ENCODE data around the gene SRRM1.

Gene SRRM1, protein sequence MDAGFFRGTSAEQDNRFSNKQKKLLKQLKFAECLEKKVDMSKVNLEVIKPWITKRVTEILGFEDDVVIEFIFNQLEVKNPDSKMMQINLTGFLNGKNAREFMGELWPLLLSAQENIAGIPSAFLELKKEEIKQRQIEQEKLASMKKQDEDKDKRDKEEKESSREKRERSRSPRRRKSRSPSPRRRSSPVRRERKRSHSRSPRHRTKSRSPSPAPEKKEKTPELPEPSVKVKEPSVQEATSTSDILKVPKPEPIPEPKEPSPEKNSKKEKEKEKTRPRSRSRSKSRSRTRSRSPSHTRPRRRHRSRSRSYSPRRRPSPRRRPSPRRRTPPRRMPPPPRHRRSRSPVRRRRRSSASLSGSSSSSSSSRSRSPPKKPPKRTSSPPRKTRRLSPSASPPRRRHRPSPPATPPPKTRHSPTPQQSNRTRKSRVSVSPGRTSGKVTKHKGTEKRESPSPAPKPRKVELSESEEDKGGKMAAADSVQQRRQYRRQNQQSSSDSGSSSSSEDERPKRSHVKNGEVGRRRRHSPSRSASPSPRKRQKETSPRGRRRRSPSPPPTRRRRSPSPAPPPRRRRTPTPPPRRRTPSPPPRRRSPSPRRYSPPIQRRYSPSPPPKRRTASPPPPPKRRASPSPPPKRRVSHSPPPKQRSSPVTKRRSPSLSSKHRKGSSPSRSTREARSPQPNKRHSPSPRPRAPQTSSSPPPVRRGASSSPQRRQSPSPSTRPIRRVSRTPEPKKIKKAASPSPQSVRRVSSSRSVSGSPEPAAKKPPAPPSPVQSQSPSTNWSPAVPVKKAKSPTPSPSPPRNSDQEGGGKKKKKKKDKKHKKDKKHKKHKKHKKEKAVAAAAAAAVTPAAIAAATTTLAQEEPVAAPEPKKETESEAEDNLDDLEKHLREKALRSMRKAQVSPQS

GRCh38 chr1:24642481-24643362, at the start of gene SRRM1:
TSS of gene SRRM1 (plus strand) at chr1:24643302. CDS start at chr1:24643327, 25 bp downstream.
- DNase-seq (ENCODE audit: low spot score): peak; percentile 98

DNA sequence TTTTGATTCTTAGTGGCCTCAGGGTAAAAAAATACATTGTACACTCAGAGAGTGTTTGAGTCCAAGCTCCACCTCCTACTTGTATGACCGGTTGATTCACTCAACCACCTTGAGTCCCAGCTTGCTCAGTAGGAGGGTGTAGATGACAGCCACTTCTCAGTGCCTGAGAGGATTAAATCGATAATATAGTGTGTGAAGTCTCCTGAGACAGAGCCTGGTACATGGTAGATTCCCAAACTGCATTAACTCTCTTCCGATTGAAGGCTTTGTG, 48.8 kb upstream of the SRRM1 start:
- DNase-seq (ENCODE audit: low spot score): no peak

DNA sequence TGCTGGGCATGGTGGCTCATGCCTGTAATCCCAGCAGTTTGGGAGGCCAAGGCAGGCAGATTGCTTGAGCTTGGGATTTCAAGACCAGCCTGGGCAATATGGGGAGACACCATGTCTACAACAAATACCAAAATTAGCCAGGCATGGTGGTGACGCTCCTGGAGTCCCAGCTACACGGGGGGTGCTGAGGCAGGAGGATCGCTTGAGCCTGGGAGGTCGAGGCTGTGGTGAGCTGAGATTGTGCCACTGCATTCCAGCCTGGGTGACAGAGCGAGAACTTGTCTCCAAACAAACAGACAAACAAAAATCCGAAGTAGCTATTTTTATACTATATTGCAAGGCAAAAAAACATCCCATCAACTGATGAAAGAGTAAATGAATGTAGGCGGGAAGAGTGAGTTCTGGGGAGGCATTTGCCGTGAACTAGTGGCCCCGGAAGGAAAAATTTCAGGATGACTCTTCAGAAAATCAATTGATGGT, 46.7 kb upstream of the SRRM1 start:
- no peak for DNase-seq (ENCODE audit: low spot score)

- no peak for DNase-seq (ENCODE audit: low spot score)
These were observed 43.8 kb upstream of the SRRM1 start for GRCh38 chr1:24599265-24599664.

- no peak for DNase-seq (ENCODE audit: low spot score)
These were observed 42.6 kb upstream of the SRRM1 start for GRCh38 chr1:24600551-24600950.

- no peak for DNase-seq (ENCODE audit: low spot score)
These were observed 37.4 kb upstream of the SRRM1 start for GRCh38 chr1:24605534-24606295.

GRCh38 chr1:24606296-24606605, 36.9 kb upstream of the SRRM1 start:
- DNase-seq (ENCODE audit: low spot score): no peak

GRCh38 chr1:24606621-24607020, 36.5 kb upstream of the SRRM1 start:
- DNase-seq (ENCODE audit: low spot score): no peak

- no peak for DNase-seq (ENCODE audit: low spot score)
These were observed 33.1 kb upstream of the SRRM1 start for GRCh38 chr1:24609949-24610517.

- DNase-seq (ENCODE audit: low spot score): no peak
These were observed 23.7 kb upstream of the SRRM1 start for GRCh38 chr1:24619376-24619775.

DNA sequence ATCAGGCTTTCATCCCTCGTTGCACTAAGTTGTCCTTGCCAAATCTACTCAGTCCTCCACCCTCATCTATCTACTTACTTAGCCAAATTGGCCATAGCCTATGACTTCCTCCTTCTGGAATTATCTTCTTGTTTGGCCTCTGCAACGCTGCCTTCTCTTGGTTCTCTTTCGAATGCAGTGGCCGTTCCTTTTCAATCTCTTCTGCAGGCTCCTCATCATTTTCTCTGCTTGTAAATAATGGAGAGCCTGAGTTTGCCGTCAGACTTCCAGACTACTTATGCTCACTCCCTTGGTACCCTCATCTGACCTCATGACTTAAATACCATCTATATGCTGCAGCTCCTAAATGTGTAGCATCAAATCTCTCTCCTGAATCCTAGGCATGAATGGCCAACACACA, 22.4 kb upstream of the SRRM1 start:
- no peak for DNase-seq (ENCODE audit: low spot score)

GRCh38 chr1:24621121-24621520, 22.0 kb upstream of the SRRM1 start:
- DNase-seq (ENCODE audit: low spot score): no peak

- DNase-seq (ENCODE audit: low spot score): no peak
These were observed 20.9 kb upstream of the SRRM1 start for GRCh38 chr1:24622218-24622617.

DNA sequence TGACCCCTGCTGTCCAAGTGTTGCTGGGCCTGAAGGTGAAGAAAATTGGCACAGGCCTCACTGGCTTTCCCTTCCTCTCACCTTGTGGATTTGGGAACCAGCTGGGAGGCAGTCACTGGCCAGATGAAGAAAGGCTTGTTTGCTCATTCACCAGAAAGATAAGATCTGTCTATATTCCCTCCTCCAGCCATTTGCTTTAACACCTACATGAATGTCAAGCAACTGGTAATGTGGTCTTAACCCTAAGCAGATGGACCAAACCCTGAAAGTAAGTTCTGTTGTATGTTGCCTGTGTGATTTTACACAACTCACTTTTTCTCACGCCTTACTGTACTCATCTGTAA, 10.3 kb upstream of the SRRM1 start:
- DNase-seq (ENCODE audit: low spot score): no peak

DNA sequence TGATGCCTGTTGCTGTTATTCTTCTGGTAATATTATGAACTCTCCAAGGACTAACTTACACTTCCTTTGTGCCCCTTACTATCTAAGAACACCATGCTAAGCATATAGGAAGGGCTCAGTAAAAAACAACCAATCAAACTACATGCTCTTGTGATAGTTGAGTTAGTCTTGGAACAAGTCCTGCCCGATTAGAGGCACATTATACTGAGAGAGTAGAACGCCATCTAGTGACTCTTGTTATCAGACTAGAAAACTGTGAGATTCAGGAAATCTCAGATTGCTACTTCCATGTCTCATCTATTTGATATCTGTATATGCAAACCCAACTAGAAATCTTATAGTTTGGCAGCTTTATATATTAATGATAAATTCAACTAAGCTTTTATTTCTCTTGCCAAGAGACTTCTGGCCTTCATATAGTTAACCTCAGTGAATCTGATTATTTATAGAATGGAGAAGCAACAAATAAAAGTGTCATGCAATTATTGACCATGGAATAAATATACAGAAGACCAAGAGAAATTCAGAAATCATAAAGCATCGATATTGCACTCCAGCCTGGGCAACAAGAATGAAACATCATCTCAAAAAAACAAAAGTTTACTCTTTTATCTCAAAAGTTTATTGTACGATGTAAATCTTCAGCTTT, 7.8 kb upstream of the SRRM1 start:
- DNase-seq (ENCODE audit: low spot score): peak; percentile 45

DNA sequence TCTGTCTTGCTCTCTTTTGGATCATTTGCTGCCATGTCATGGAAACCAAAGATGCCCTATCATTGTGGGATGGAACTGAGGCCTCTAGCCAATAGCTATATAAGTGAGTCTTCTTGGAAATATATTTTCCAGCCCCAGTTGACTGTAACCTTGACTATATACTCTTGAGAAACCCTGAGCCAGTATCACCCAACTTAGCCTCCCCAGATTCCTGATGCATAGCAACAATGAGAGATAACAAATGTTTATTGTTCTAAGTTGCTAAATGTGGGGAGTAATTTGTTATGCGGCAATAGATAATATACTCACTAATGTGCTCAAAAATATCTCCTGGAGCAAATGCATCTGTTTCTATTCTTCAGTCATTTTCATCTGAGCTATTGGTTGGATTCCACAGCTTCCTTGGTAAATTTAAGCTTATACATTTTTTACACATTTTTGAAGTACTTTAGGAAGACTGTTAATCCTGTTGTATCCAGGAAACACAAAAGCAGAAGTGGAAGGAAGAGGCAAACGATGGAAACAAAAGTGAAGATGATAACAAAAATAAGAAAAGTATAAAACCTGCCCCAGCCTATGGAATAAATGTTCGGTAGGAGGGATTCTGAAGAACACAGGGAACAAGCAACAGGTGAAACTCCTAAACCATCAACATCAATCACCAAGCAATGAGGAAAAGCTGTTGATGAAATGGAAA, 6.3 kb upstream of the SRRM1 start:
- DNase-seq (ENCODE audit: low spot score): no peak

- DNase-seq (ENCODE audit: low spot score): no peak
These were observed 4.0 kb upstream of the SRRM1 start for GRCh38 chr1:24639094-24639493.

DNA sequence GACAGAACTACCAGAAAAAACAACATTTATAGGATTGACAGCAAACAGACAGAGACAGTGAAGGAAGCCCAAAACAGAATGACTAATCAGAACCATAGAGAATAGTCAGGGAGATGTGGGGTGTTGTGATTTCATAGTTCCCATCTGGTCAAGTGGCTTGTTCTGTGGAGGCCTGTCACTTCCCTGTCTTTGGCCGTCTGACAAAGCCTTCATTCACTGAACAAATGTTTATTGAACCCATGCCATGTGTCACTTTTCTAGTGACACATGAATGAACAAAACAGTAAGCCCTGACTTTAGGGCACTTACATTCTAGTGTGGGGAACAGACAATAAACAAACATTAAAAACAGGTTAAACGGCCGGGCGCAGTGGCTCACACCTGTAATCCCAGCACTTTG, 3.2 kb upstream of the SRRM1 start:
- DNase-seq (ENCODE audit: low spot score): no peak

- DNase-seq (ENCODE audit: low spot score): no peak
These were observed 2.8 kb upstream of the SRRM1 start for GRCh38 chr1:24640288-24640687.

DNA sequence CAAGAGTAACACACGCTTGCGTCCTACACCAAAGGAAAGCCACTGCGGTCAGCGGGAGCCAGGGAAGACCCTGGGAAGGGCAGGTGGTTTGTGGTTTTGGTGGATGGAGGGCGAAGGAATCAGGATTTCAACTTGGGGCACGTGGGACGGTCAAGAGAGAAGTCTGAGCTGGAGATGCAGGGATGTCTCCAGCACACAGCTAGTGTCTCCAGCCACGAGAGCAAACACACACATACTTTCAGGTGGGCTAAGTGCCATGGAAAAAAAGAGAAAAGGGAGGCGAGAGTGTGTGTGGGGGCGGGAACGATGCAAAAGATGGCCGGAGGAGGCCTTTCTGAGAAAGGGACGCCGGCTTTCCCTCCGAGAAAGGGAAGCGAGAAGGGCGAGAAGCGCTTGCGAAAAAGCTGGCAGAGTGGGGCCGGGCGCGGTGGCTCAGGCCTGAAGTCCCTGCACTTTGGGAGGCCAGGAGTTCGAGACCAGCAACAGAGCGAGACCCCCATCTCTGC, 1.4 kb upstream of the SRRM1 start:
- no peak for DNase-seq (ENCODE audit: low spot score)
